Colonic mucosa (tissue), 4 donors: ENCODE results near the gene VIPR2. TPM values are rescaled to one million over a fixed set of nuclear protein-coding genes. Genes with fewer than 3 reads are reported as not detected.

Source experiments
- DNase-seq: peaks from one replicate; pipeline ENCODE4 v3.0.0-alpha.2; 2020
- H3K27ac ChIP-seq: fragments of 200-600 bp; one replicate; pipeline ENCODE4 v1.8.0; 2021
- H3K27me3 ChIP-seq: fragments of 200-600 bp; one replicate; pipeline ENCODE4 v1.8.0; 2021
- H3K36me3 ChIP-seq: fragments of 200-600 bp; one replicate; pipeline ENCODE4 v1.8.0; 2021
- H3K4me1 ChIP-seq: fragments of 200-600 bp; one replicate; pipeline ENCODE4 v1.8.0; 2021; ENCODE audit warnings: mild to moderate bottlenecking
- H3K4me3 ChIP-seq: fragments of 200-600 bp; one replicate; pipeline ENCODE4 v1.8.0; 2021
- H3K9ac ChIP-seq, 2 donors: one replicate each; pipeline ENCODE4 v1.7.0; 2013; ENCODE audit warnings: control low read depth in 2 of 2, low read depth in 2 of 2, low read length in 2 of 2
- H3K9me3 ChIP-seq: fragments of 200-600 bp; one replicate; pipeline ENCODE4 v1.8.0; 2021
- CTCF ChIP-seq: fragments of 200-600 bp; IDR thresholded peaks from one replicate; pipeline ENCODE4 v1.8.0; 2022; ENCODE audit warnings: antibody characterized with exemption, mild to moderate bottlenecking
- intact Hi-C: fragments of 100-400 bp; cut with DNase I; formaldehyde crosslinking; loops from one replicate; pipeline ENCODE4 v1.14.1; 2022
- total RNA-seq, 2 donors: library from RNA; stranded (reverse); fragmentation: NEBNext Ultra II Directional in 1 of 2; extraction: Animal tissue kit (Norgen Biotek cat#: 25700) in 1 of 2; gene quantifications; one replicate each; pipeline ENCODE4 v1.2.1, GENCODE V29; 2021
- donor health status: healthy.
- donor health status: DM: no; HTN: no; CAD: no.
- donor health status: DM: no; HTN: no; CAD: no.

VIPR2 gene
- total RNA-seq, 2 donors from 2014 or later, result 0.37 to 1.3 TPM

- no peak overlapping the region for H3K27ac ChIP-seq
- H3K27me3 ChIP-seq, result no peaks in the 10 kb centered on the region
- no peaks in the 10 kb centered on the region for H3K4me1 ChIP-seq
- no peak overlapping the region for H3K9ac ChIP-seq
- no peak for TF ChIP-seq CTCF
- no peaks in the 10 kb centered on the region for H3K36me3 ChIP-seq
- DNase-seq, result no peak
- no peak overlapping the region for H3K4me3 ChIP-seq
- intact Hi-C loops, result no loop called here
- no peaks in the 10 kb centered on the region for H3K9me3 ChIP-seq
Observed at GRCh38 chr7:159020987-159021386, 123.7 kb downstream of the VIPR2 start.

GRCh38 chr7:159019111-159019510 is 125.6 kb downstream of the VIPR2 start:
- H3K36me3 ChIP-seq, result no peaks in the 10 kb centered on the region
- H3K4me1 ChIP-seq, result no peaks in the 10 kb centered on the region
- no peak overlapping the region for H3K9ac ChIP-seq
- TF ChIP-seq CTCF, result no peak
- no peaks in the 10 kb centered on the region for H3K9me3 ChIP-seq
- H3K27ac ChIP-seq, result no peak overlapping the region
- no peaks in the 10 kb centered on the region for H3K27me3 ChIP-seq
- no peak for DNase-seq
- intact Hi-C loops, result no loop called here
- no peak overlapping the region for H3K4me3 ChIP-seq

GRCh38 chr7:159017741-159018140 is 126.9 kb downstream of the VIPR2 start:
- intact Hi-C loops, result no loop called here
- H3K27ac ChIP-seq, result no peak overlapping the region
- H3K27me3 ChIP-seq, result no peaks in the 10 kb centered on the region
- H3K36me3 ChIP-seq, result no peaks in the 10 kb centered on the region
- H3K9ac ChIP-seq, result no peak overlapping the region
- no peak for DNase-seq
- H3K4me1 ChIP-seq, result no peaks in the 10 kb centered on the region
- TF ChIP-seq CTCF, result no peak
- H3K4me3 ChIP-seq, result no peak overlapping the region
- no peaks in the 10 kb centered on the region for H3K9me3 ChIP-seq

GRCh38 chr7:159017210-159017609 is 127.5 kb downstream of the VIPR2 start:
- TF ChIP-seq CTCF, result no peak
- no peak overlapping the region for H3K9ac ChIP-seq
- DNase-seq, result no peak
- H3K4me1 ChIP-seq, result no peaks in the 10 kb centered on the region
- H3K27ac ChIP-seq, result no peak overlapping the region
- H3K9me3 ChIP-seq, result no peaks in the 10 kb centered on the region
- intact Hi-C loops, result no loop called here
- H3K27me3 ChIP-seq, result no peaks in the 10 kb centered on the region
- H3K36me3 ChIP-seq, result no peaks in the 10 kb centered on the region
- no peak overlapping the region for H3K4me3 ChIP-seq

- H3K4me3 ChIP-seq, result no peak overlapping the region
- H3K4me1 ChIP-seq, result no peaks in the 10 kb centered on the region
- H3K27ac ChIP-seq, result no peak overlapping the region
- H3K9ac ChIP-seq, result no peak overlapping the region
- no peaks in the 10 kb centered on the region for H3K36me3 ChIP-seq
- no peaks in the 10 kb centered on the region for H3K27me3 ChIP-seq
- no peak for TF ChIP-seq CTCF
- intact Hi-C loops, result no loop called here
- no peaks in the 10 kb centered on the region for H3K9me3 ChIP-seq
- no peak for DNase-seq
Observed at GRCh38 chr7:159016591-159016990, 128.1 kb downstream of the VIPR2 start.
